Liver (tissue), 9 donors: ENCODE measurements around the gene RAI1. TPM values are rescaled to one million over a fixed set of nuclear protein-coding genes. Genes with fewer than 3 reads are reported as not detected.
A peak's percentile ranks its signal among the peaks of the same experiment; 100 is the strongest.

Experiments
- DNase-seq: peaks from one replicate; pipeline ENCODE4 v3.0.0-alpha.2; 2017; ENCODE audit warnings: low spot score
- H3K27ac ChIP-seq, 2 donors: one replicate each; pipeline ENCODE4 v1.7.0; 2013; ENCODE audit warnings: inconsistent platforms in 2 of 2, low read length in 2 of 2, control low read depth in 1 of 2, low read depth in 1 of 2, mild to moderate bottlenecking in 1 of 2
- H3K27me3 ChIP-seq, 4 donors: one replicate each; pipeline versions ENCODE4 v1.6.1 to v1.7.0; 2013; ENCODE audit warnings: low read length in 3 of 4, inconsistent platforms in 1 of 4, mild to moderate bottlenecking in 1 of 4, moderate library complexity in 1 of 4; ENCODE audit not compliant: control insufficient read depth in 4 of 4, insufficient read depth in 4 of 4
- H3K36me3 ChIP-seq, 4 donors: one replicate each; pipeline versions ENCODE4 v1.6.1 to v1.7.0; 2013; ENCODE audit warnings: low read length in 3 of 4, mild to moderate bottlenecking in 3 of 4, low read depth in 1 of 4, moderate library complexity in 1 of 4; ENCODE audit not compliant: control insufficient read depth in 4 of 4, insufficient read depth in 3 of 4
- H3K4me1 ChIP-seq, 4 donors: one replicate each; pipeline versions ENCODE4 v1.6.1 to v1.7.0; 2013; ENCODE audit warnings: low read length in 3 of 4, mild to moderate bottlenecking in 3 of 4, moderate library complexity in 1 of 4; ENCODE audit not compliant: control insufficient read depth in 4 of 4, insufficient read depth in 4 of 4
- H3K4me3 ChIP-seq, 3 donors: one replicate each; pipeline versions ENCODE4 v1.6.1 to v1.7.0; 2013; ENCODE audit warnings: low read length in 3 of 3, control low read depth in 1 of 3, low read depth in 1 of 3, mild to moderate bottlenecking in 1 of 3
- H3K9ac ChIP-seq, 2 donors: one replicate each; pipeline ENCODE4 v1.7.0; 2013; ENCODE audit warnings: low read length in 2 of 2, mild to moderate bottlenecking in 2 of 2, moderate library complexity in 2 of 2, control low read depth in 1 of 2, low read depth in 1 of 2
- H3K9me3 ChIP-seq, 4 donors: one replicate each; pipeline versions ENCODE4 v1.6.1 to v1.7.0; 2013; ENCODE audit warnings: low read length in 3 of 4; ENCODE audit not compliant: control insufficient read depth in 4 of 4
- EGR1 ChIP-seq, 2 donors: IDR thresholded peaks; 2 replicates each; pipeline ENCODE4 v1.6.1; 2016 to 2018; ENCODE audit warnings: antibody characterized with exemption in 2 of 2, low read depth in 2 of 2
- FOXA1 ChIP-seq: IDR thresholded peaks from 2 replicates; pipeline ENCODE4 v1.6.1; 2016; ENCODE audit warnings: antibody characterized with exemption
- FOXA2 ChIP-seq: IDR thresholded peaks from 2 replicates; pipeline ENCODE4 v1.6.1; 2016; ENCODE audit warnings: antibody characterized with exemption
- GABPA ChIP-seq, 2 donors: IDR thresholded peaks in 1 of 2; conservative IDR thresholded peaks in 1 of 2; 2 replicates each; pipeline ENCODE4 v1.6.1; 2016; ENCODE audit warnings: antibody characterized with exemption in 2 of 2, mild to moderate bottlenecking in 1 of 2, moderate library complexity in 1 of 2
- HNF4A ChIP-seq, 2 donors: conservative IDR thresholded peaks; 2 replicates each; pipeline ENCODE4 v1.6.1; 2016; ENCODE audit warnings: antibody characterized with exemption in 2 of 2, mild to moderate bottlenecking in 2 of 2
- HNF4G ChIP-seq: IDR thresholded peaks from 2 replicates; pipeline ENCODE4 v1.6.1; 2016; ENCODE audit warnings: antibody characterized with exemption
- JUND ChIP-seq, 2 donors: IDR thresholded peaks; 2 replicates each; pipeline ENCODE4 v1.6.1; 2016; ENCODE audit warnings: antibody characterized with exemption in 2 of 2
- NR2F2 ChIP-seq: IDR thresholded peaks from 2 replicates; pipeline ENCODE4 v1.6.1; 2016; ENCODE audit warnings: antibody characterized with exemption
- RAD21 ChIP-seq, 2 donors: IDR thresholded peaks; 2 replicates each; pipeline ENCODE4 v1.6.1; 2016; ENCODE audit warnings: antibody characterized with exemption in 2 of 2, mild to moderate bottlenecking in 2 of 2
- RXRA ChIP-seq, 2 donors: IDR thresholded peaks; 2 replicates each; pipeline ENCODE4 v1.6.1; 2017 to 2018; ENCODE audit warnings: antibody characterized with exemption in 2 of 2, mild to moderate bottlenecking in 1 of 2
- SP1 ChIP-seq: IDR thresholded peaks from 2 replicates; pipeline ENCODE4 v1.6.1; 2018; ENCODE audit warnings: antibody characterized with exemption, mild to moderate bottlenecking
- TAF1 ChIP-seq: conservative IDR thresholded peaks from 2 replicates; pipeline ENCODE4 v1.6.1; 2016; ENCODE audit warnings: antibody characterized with exemption, mild to moderate bottlenecking
- YY1 ChIP-seq: IDR thresholded peaks from 2 replicates; pipeline ENCODE4 v1.6.1; 2016; ENCODE audit warnings: antibody characterized with exemption, mild to moderate bottlenecking
- WGBS: extraction: QIAGEN DNeasy Blood & Tissue Kit; methylation state at CpG from one replicate; pipeline ENCODE4 v1.1.7; 2013; 5-methylcytosine and 5-hydroxymethylcytosine counted together
- polyA plus RNA-seq, 2 donors: library from polyadenylated mRNA; stranded (reverse) in 1 of 2; unstranded in 1 of 2; fragments of 200-250 nt in 1 of 2; fragments of >200 nt in 1 of 2; fragmentation: Nextera tagmentation in 1 of 2; extraction: Ambion mirVana in 1 of 2; gene quantifications; one replicate each; pipeline versions ENCODE4 v1.2.1 to v1.2.3, GENCODE V29; 2013 to 2015
- total RNA-seq, 2 donors: library from RNA; depleted of rRNA; stranded (reverse); fragments of >200 nt; gene quantifications; one replicate each; pipeline ENCODE4 v1.2.3, GENCODE V29; 2014
- TF ChIP-seq, protein P1 (sequence below): IDR thresholded peaks from 2 replicates; pipeline ENCODE4 v1.6.1; 2016; ENCODE audit warnings: antibody characterized with exemption
- TF ChIP-seq, protein P2 (sequence below): IDR thresholded peaks from 2 replicates; pipeline ENCODE4 v1.6.1; 2016; ENCODE audit warnings: antibody characterized with exemption
- TF ChIP-seq, protein P3 (sequence below): fragments of 150-350 bp; IDR thresholded peaks from 2 replicates; pipeline ENCODE4 v1.5.1; 2017; ENCODE audit warnings: improper control_type of control experiment, low read depth, low read length; ENCODE audit not compliant: missing input control
- TF ChIP-seq, protein P4 (sequence below): IDR thresholded peaks from 2 replicates; pipeline ENCODE4 v1.6.1; 2016; ENCODE audit warnings: antibody characterized with exemption, mild to moderate bottlenecking
- TF ChIP-seq, protein P5 (sequence below): IDR thresholded peaks from 2 replicates; pipeline ENCODE4 v1.6.1; 2016; ENCODE audit warnings: antibody characterized with exemption
- donor health status: healthy.
- donor health status: healthy.
- donor health status: healthy.
- donor health status: healthy.
- donor health status: healthy.

The RAI1 gene
- total and polyA plus RNA-seq, 4 donors: 0.57 to 7.6 (median 5.3) TPM

DNA sequence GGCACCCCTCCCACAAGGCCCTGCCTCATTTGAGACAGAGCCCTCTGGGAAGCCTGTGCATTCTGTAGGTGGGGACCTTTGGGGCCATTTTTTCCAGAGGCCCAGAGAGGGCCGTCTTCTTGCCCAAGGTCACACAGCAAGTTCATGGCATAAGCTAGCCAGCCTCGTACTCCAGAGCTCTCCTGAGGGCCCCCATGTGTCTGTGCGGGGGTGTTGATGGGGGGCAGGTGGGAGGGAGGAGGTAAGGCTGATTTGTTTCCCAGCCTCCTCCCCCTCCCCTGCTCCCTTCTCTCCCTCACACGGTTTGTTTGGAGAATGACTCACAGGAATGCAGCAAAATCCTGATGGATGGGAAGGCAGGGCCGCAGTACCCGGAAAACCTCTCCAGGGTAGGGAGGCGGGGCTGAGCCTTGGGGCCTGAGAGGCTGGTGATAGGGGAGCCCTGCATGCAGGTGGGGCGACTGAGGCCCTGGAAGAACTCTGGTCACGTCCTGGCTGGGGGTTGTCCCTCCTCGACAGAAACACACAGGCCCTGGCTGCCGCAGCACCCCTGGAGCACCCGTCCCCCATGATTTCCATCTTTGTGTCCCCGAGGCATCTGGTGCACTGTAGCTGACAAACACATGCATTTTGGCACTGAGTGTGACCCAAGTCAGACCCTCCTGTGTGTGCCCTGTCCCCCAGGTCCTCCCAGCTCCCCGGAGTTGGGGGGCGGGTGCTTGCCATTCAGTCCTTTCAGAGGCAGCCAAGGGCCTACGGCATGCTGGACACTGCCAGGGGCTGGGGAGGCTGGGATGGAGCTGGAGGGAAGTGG, 29.7 kb downstream of the RAI1 start:
- DNase-seq: no peak
- Histone ChIP-seq H3K36me3 (no peaks in the 10 kb centered on the region), H3K27me3 (no peaks in the 10 kb centered on the region), H3K4me3 (no peak overlapping the region), H3K9me3 (no peaks in the 10 kb centered on the region), H3K9ac (no peak overlapping the region), H3K4me1 (peaks cover 6 to 13% (median 11%) of the 10 kb centered on the region in 4 donors), H3K27ac (peak overlapping the region; percentile 2 to 33)
- WGBS: 71% methylated on average over 16 of the region's 16 CpGs
- TF ChIP-seq JUND (IDR thresholded peaks at IDR 0.05) (peak in 1 of 2 donors; percentile 68), SP1 (no peak)

DNA sequence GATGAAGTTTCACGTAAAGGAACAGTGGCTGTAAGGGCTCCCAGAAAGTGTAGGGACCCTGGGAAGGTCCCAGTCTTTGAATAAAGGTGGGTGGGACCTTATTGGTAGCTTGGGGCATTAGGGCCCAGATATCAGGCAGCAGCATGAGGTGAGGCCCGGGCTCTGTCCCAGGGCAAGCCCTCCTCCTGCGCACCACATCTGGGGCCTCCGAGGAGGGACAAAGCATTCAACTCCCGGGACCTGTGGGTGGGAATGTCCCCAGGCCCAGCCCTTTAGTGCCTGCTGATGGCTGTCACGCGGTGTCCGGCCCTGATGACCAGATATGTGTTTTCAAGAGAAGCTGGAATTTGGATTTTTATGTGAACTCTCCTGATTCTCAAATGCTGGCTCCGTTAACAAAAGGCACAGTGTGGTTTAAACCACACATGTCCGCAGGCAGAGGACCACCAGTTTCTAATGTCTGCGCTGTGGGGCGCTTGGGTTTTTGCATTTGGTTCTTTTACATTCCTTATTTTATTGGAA, 30.4 kb downstream of the RAI1 start:
- H3K4me1 ChIP-seq: peaks cover 6 to 14% (median 9%) of the 10 kb centered on the region in 4 donors
- TF ChIP-seq FOXA1 (no peak), YY1 (no peak), SP1 (no peak), NR2F2 (no peak), RXRA (IDR thresholded peaks at IDR 0.05) (no peak), GABPA (IDR thresholded peaks at IDR 0.05 in 1 of 2, conservative IDR thresholded peaks at IDR 0.05 in 1 of 2) (no peak), HNF4G (no peak), HNF4A (conservative IDR thresholded peaks at IDR 0.05) (no peak), JUND (IDR thresholded peaks at IDR 0.05) (no peak), RAD21 (IDR thresholded peaks at IDR 0.05) (no peak), FOXA2 (no peak), EGR1 (IDR thresholded peaks at IDR 0.05; ENCODE audit: low read depth in 2 of 2) (no peak), TAF1 (no peak)
- TF ChIP-seq, protein P1, sequence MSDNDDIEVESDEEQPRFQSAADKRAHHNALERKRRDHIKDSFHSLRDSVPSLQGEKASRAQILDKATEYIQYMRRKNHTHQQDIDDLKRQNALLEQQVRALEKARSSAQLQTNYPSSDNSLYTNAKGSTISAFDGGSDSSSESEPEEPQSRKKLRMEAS: no peak
- TF ChIP-seq, protein P2, sequence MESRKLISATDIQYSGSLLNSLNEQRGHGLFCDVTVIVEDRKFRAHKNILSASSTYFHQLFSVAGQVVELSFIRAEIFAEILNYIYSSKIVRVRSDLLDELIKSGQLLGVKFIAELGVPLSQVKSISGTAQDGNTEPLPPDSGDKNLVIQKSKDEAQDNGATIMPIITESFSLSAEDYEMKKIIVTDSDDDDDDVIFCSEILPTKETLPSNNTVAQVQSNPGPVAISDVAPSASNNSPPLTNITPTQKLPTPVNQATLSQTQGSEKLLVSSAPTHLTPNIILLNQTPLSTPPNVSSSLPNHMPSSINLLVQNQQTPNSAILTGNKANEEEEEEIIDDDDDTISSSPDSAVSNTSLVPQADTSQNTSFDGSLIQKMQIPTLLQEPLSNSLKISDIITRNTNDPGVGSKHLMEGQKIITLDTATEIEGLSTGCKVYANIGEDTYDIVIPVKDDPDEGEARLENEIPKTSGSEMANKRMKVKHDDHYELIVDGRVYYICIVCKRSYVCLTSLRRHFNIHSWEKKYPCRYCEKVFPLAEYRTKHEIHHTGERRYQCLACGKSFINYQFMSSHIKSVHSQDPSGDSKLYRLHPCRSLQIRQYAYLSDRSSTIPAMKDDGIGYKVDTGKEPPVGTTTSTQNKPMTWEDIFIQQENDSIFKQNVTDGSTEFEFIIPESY: no peak
- TF ChIP-seq, protein P3, sequence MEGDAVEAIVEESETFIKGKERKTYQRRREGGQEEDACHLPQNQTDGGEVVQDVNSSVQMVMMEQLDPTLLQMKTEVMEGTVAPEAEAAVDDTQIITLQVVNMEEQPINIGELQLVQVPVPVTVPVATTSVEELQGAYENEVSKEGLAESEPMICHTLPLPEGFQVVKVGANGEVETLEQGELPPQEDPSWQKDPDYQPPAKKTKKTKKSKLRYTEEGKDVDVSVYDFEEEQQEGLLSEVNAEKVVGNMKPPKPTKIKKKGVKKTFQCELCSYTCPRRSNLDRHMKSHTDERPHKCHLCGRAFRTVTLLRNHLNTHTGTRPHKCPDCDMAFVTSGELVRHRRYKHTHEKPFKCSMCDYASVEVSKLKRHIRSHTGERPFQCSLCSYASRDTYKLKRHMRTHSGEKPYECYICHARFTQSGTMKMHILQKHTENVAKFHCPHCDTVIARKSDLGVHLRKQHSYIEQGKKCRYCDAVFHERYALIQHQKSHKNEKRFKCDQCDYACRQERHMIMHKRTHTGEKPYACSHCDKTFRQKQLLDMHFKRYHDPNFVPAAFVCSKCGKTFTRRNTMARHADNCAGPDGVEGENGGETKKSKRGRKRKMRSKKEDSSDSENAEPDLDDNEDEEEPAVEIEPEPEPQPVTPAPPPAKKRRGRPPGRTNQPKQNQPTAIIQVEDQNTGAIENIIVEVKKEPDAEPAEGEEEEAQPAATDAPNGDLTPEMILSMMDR: no peak
- TF ChIP-seq, protein P4, sequence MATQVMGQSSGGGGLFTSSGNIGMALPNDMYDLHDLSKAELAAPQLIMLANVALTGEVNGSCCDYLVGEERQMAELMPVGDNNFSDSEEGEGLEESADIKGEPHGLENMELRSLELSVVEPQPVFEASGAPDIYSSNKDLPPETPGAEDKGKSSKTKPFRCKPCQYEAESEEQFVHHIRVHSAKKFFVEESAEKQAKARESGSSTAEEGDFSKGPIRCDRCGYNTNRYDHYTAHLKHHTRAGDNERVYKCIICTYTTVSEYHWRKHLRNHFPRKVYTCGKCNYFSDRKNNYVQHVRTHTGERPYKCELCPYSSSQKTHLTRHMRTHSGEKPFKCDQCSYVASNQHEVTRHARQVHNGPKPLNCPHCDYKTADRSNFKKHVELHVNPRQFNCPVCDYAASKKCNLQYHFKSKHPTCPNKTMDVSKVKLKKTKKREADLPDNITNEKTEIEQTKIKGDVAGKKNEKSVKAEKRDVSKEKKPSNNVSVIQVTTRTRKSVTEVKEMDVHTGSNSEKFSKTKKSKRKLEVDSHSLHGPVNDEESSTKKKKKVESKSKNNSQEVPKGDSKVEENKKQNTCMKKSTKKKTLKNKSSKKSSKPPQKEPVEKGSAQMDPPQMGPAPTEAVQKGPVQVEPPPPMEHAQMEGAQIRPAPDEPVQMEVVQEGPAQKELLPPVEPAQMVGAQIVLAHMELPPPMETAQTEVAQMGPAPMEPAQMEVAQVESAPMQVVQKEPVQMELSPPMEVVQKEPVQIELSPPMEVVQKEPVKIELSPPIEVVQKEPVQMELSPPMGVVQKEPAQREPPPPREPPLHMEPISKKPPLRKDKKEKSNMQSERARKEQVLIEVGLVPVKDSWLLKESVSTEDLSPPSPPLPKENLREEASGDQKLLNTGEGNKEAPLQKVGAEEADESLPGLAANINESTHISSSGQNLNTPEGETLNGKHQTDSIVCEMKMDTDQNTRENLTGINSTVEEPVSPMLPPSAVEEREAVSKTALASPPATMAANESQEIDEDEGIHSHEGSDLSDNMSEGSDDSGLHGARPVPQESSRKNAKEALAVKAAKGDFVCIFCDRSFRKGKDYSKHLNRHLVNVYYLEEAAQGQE: no peak
- TF ChIP-seq, protein P5, sequence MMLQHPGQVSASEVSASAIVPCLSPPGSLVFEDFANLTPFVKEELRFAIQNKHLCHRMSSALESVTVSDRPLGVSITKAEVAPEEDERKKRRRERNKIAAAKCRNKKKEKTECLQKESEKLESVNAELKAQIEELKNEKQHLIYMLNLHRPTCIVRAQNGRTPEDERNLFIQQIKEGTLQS: no peak
- no peak overlapping the region for H3K9ac ChIP-seq
- H3K36me3 ChIP-seq: no peaks in the 10 kb centered on the region
- peak overlapping the region; percentile 2 to 33 for H3K27ac ChIP-seq
- 92% methylated on average over 12 of the region's 12 CpGs for WGBS
- no peak for DNase-seq
- no peak overlapping the region for H3K4me3 ChIP-seq
- H3K27me3 ChIP-seq: no peaks in the 10 kb centered on the region
- H3K9me3 ChIP-seq: no peaks in the 10 kb centered on the region
